Prostate gland (tissue), 2 donors: Measurements from ENCODE around the gene TRIM77. TPM values are rescaled to one million over a fixed set of nuclear protein-coding genes. Genes with fewer than 3 reads are reported as not detected.
"Not testable (repeated sequence)": the region's sequence is repeated elsewhere in the genome, so short reads cannot be mapped to it uniquely, and the experiment has no call there.

ENCODE experiments used
- DNase-seq: peaks from one replicate; pipeline ENCODE4 v3.0.0-alpha.2; 2019; ENCODE audit warnings: low spot score
- H3K27ac ChIP-seq, 2 donors: fragments of 200-600 bp; sonication (generic); 2 replicates each; pipeline ENCODE4 v1.5.1; 2017 to 2019
- H3K27me3 ChIP-seq: fragments of 200-600 bp; sonication (generic); replicated peaks from 2 replicates; pipeline ENCODE4 v1.5.1; 2019; ENCODE audit not compliant: insufficient read depth
- H3K36me3 ChIP-seq, 2 donors: fragments of 200-600 bp; sonication (generic); 1 replicate in 1 of 2; 2 replicates in 1 of 2; pipeline versions ENCODE4 v1.5.1 to v1.8.1; 2017 to 2019
- H3K4me1 ChIP-seq: fragments of 200-600 bp; sonication (generic); replicated peaks from 2 replicates; pipeline ENCODE4 v1.5.1; 2019
- H3K4me3 ChIP-seq, 2 donors: fragments of 200-600 bp; sonication (generic); 2 replicates each; pipeline ENCODE4 v1.5.1; 2017 to 2019
- H3K9me3 ChIP-seq: fragments of 200-600 bp; sonication (generic); 2 replicates; pipeline ENCODE4 v1.5.1; 2017
- POLR2A ChIP-seq: fragments of 450-650 bp; IDR thresholded peaks from one replicate; pipeline ENCODE4 v1.6.1; 2016; ENCODE audit warnings: antibody characterized with exemption, mild to moderate bottlenecking
- POLR2AphosphoS5 ChIP-seq: sonication (generic); formaldehyde crosslinking; IDR thresholded peaks from one replicate; pipeline ENCODE4 v1.6.1; 2017; ENCODE audit warnings: antibody characterized with exemption
- WGBS: methylation state at CpG from one replicate; pipeline ENCODE4 v1.1.5; 2018; 5-methylcytosine and 5-hydroxymethylcytosine counted together
- intact Hi-C: fragments of 100-400 bp; cut with DNase I; formaldehyde crosslinking; loops from one replicate; pipeline ENCODE4 v1.14.2; 2022
- total RNA-seq, 2 donors: library from RNA; depleted of rRNA; stranded (reverse); fragments of >200 nt; gene quantifications; one replicate each; pipeline ENCODE4 v1.1.0, GENCODE V29; 2016
- TF ChIP-seq, protein P1 (sequence below), 4 experiments: fragments of 200-600 bp in 2 of 4; fragments of 450-650 bp in 2 of 4; sonication (generic) in 2 of 4; IDR thresholded peaks; 1 replicate in 3 of 4; 2 replicates in 1 of 4; pipeline ENCODE4 v1.5.1; 2016 to 2019; ENCODE audit warnings: antibody characterized with exemption in 4 of 4, mild to moderate bottlenecking in 2 of 4, moderate library complexity in 2 of 4

Gene TRIM77, protein sequence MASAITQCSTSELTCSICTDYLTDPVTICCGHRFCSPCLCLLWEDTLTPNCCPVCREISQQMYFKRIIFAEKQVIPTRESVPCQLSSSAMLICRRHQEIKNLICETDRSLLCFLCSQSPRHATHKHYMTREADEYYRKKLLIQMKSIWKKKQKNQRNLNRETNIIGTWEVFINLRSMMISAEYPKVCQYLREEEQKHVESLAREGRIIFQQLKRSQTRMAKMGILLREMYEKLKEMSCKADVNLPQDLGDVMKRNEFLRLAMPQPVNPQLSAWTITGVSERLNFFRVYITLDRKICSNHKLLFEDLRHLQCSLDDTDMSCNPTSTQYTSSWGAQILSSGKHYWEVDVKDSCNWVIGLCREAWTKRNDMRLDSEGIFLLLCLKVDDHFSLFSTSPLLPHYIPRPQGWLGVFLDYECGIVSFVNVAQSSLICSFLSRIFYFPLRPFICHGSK
- total RNA-seq: not detected

DNA sequence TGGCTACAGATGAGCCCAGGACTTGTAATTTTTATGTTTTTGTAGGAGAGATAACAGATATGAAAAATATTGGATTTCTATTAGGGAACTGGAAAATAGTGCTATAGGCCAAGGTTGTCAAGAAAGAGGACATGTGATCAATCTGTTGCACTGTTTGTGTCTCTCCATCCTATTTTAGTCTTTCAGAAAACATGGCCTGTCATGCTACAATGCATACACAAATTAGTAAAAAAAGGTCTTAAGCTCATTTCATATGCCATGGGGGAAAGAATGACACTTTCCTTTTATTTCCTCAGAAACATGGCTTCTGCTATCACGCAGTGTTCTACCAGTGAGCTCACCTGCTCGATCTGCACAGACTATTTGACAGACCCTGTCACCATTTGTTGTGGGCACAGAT, at the start of gene TRIM77:
TSS of gene TRIM77 (plus strand) at position 301 of the 400 bp plus-strand sequence. CDS start at position 301, 0 bp downstream.
- H3K4me1 ChIP-seq, H3K27ac ChIP-seq, intact Hi-C loops, H3K4me3 ChIP-seq, H3K9me3 ChIP-seq, DNase-seq, H3K27me3 ChIP-seq, H3K36me3 ChIP-seq: not testable (repeated sequence)
- 91% methylated on average over 2 of the region's 2 CpGs for whole genome bisulfite sequencing

DNA sequence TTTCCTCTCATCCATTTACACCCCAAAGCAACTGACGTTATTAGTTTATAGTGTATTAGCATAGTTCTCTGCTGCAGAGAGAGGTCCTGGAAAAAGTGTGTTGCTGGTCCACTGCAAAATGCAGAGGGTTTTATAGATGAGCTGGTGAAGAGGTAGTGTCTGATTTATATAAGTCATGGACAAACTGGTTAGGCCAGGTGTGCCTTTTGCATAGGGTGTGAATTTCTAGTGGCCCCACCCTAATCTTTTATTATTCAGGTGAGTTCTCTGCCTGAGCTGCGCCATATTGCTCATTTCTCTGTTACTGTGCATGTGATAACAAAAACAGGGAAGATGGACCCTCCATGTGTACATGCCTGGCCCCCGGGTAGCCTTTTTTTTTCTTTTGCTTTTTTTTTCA, 43.1 kb upstream of the TRIM77 start:
- no peaks in the 10 kb centered on the region for H3K4me1 ChIP-seq
- no peaks in the 10 kb centered on the region for H3K9me3 ChIP-seq
- no peaks in the 10 kb centered on the region for H3K36me3 ChIP-seq
- H3K4me3 ChIP-seq: no peak overlapping the region
- intact Hi-C loops: no loop called here
- WGBS: 59% methylated on average over 3 of the region's 3 CpGs
- TF ChIP-seq POLR2AphosphoS5: no peak
- TF ChIP-seq, protein P1, sequence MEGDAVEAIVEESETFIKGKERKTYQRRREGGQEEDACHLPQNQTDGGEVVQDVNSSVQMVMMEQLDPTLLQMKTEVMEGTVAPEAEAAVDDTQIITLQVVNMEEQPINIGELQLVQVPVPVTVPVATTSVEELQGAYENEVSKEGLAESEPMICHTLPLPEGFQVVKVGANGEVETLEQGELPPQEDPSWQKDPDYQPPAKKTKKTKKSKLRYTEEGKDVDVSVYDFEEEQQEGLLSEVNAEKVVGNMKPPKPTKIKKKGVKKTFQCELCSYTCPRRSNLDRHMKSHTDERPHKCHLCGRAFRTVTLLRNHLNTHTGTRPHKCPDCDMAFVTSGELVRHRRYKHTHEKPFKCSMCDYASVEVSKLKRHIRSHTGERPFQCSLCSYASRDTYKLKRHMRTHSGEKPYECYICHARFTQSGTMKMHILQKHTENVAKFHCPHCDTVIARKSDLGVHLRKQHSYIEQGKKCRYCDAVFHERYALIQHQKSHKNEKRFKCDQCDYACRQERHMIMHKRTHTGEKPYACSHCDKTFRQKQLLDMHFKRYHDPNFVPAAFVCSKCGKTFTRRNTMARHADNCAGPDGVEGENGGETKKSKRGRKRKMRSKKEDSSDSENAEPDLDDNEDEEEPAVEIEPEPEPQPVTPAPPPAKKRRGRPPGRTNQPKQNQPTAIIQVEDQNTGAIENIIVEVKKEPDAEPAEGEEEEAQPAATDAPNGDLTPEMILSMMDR (IDR thresholded peaks at IDR 0.05): no peak
- TF ChIP-seq POLR2A: no peak
- H3K27me3 ChIP-seq: no peaks in the 10 kb centered on the region
- DNase-seq: peak; percentile 9
- no peak overlapping the region for H3K27ac ChIP-seq

DNA sequence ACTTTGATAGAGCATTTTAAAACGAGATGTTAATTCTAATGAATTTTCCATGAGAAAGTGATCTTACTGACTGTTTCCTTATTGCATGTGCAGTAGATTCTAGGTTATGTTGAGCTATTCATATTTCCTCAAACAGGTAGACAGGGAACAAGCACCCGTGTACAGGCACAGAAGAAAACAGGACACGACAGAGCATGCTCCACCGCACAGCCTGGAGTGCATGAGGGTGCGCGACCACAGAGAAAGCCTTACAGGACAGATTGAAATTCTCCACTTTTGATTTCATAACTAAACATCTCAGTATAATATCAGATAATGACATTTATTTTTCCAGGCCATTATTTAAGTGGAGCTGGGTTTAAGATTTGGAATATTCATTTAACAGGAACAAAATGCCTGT, 41.9 kb upstream of the TRIM77 start:
- not testable (repeated sequence) for H3K4me3 ChIP-seq, H3K36me3 ChIP-seq

DNA sequence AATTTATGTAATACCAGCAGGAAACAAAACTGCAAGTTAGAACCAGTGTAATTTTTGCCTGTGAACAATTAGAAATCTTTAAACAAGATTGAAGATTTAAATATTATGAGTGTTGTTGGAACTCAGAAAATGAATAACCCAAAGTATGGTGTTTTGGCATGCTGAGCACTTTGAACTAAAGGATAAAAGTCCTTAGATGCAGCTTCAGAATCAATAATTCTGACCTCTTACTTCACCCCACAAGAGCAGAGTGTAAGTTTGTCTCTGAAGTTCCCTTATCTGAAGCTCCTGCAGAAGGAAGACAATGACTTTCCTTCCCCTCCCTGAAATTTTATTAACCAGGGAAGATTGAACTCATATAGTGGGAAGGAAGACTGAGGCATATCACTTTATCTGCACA, 40.5 kb upstream of the TRIM77 start:
- H3K4me3 ChIP-seq, H3K4me1 ChIP-seq, H3K27ac ChIP-seq, DNase-seq, H3K9me3 ChIP-seq, H3K36me3 ChIP-seq, intact Hi-C loops, H3K27me3 ChIP-seq: not testable (repeated sequence)

More for the DNA sequence above, 41.9 kb upstream of the TRIM77 start:
- DNase-seq, intact Hi-C loops, H3K9me3 ChIP-seq, H3K4me1 ChIP-seq, H3K27ac ChIP-seq, H3K27me3 ChIP-seq: not testable (repeated sequence)
- WGBS: 67% methylated on average over 6 of the region's 6 CpGs

DNA sequence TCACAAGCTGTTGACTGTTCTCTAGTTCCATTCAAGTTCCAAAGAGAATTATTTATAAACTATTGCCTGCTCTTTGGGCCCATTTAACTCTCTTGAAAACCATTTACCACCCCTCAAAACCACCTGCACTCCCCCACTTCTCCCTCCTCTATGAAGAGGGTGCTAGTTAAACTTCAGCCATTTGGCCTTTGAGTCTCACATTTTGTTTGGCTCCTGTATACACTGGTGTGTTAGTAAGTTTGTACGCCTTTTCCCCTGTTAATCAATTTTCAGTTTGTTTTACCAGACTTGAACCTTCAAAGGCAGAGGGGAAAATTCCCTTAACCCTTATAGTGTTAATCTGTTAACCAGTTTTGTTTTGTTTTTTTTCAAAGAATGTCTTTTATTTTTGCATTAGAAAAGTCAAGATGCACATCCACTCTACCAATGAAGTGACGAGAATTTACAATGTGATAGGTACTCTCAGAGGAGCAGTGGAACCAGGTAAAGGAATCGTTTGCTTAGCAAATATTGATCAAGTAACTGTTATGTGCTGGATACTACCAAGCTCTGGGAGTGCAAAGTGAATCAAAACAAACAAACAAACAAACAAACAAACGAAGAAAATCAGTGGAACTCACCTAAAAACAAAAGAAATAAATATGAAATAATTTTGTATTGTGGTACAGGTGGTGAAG, 40.0 kb upstream of the TRIM77 start:
- H3K27ac ChIP-seq, H3K9me3 ChIP-seq, intact Hi-C loops, DNase-seq, H3K4me1 ChIP-seq, H3K4me3 ChIP-seq, H3K27me3 ChIP-seq, H3K36me3 ChIP-seq: not testable (repeated sequence)
- WGBS: 56% methylated on average over 4 of the region's 4 CpGs

DNA sequence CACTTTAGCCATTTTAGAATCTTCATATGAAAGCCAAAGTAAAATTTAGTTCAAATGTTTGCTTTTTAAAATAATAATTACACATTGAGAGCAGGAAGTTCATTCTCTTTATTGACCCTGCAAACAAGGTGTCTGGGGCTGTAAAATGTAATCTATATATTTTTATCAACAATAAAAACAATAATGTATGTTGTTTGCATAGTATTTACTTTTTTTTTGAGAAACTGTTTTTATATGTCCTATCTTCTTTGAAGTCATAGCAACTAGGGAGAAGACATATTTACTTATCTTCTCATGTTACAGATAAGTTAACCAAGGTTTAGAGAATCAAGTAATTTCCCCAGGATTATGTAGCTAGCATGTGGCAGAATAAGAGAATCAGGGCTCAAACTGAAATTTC, 37.6 kb upstream of the TRIM77 start:
- H3K4me3 ChIP-seq, H3K27me3 ChIP-seq, H3K4me1 ChIP-seq, intact Hi-C loops, H3K9me3 ChIP-seq, DNase-seq, H3K27ac ChIP-seq, H3K36me3 ChIP-seq: not testable (repeated sequence)

DNA sequence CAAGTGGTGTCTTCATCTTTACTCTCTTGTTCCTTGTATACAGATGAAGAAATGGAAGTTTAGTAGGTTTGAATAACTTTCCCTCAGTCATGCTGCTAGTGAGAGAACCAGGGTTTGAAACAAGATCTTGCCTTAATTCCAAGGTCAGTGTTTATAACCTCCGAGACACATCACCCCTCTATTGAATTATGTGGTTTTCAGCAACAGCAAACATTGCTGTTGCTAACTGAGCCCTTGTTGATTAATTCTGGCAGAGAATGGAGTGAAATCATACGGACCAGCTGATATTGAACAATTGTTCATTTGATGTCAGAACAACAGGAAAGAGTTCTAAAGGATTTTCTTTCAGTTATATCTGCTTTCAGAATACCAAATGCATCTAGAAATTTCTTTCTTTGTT, 36.7 kb upstream of the TRIM77 start:
- H3K4me3 ChIP-seq, DNase-seq, intact Hi-C loops, H3K27me3 ChIP-seq, H3K36me3 ChIP-seq, H3K4me1 ChIP-seq, H3K9me3 ChIP-seq, H3K27ac ChIP-seq: not testable (repeated sequence)
- WGBS: 58% methylated on average over 2 of the region's 2 CpGs

DNA sequence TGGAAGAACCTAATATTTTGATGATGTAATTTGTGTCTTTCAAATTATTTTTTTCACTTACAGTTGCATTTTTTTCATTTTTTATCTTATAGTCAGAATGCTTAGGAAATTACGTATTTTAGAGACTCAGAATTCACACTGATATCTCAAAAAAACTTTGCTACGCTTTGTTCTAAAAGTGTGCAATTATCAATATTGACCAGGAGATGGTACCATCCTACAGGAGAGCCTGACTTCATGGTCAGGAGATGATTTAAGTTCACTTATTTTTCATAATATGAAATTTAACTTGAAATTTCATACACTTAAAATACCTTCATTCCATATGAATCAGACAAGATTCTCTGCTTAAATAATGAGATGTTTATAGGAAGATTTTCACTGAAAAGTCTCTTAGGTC, 34.7 kb upstream of the TRIM77 start:
- H3K27ac ChIP-seq, H3K4me1 ChIP-seq, DNase-seq, intact Hi-C loops, H3K27me3 ChIP-seq, H3K36me3 ChIP-seq, H3K4me3 ChIP-seq, H3K9me3 ChIP-seq: not testable (repeated sequence)
- TF ChIP-seq, protein P1 (IDR thresholded peaks at IDR 0.05): peak in 1 of 4 experiments; percentile 29
- WGBS: 30% methylated on average over 2 of the region's 2 CpGs

DNA sequence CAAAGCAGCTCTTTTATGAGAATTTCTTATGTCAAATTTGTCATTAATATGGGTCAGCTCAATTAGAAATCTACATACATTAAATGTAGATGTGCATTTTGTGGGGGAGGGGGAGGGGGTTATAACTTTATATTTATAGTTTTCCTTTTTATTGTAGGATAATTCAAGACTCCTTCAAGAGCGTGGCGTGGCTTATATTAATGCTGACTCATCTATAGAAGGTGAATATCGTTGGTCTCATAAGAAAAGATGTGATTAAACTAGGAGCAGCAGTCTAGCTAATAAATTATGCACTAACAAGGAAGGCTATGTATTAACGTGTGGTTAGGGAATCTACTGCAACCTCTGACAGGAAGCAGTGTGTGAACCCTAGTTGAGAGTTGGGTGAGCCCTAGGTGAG, 34.2 kb upstream of the TRIM77 start:
- H3K4me1 ChIP-seq, H3K36me3 ChIP-seq, H3K4me3 ChIP-seq, H3K9me3 ChIP-seq, H3K27ac ChIP-seq, H3K27me3 ChIP-seq, DNase-seq, intact Hi-C loops: not testable (repeated sequence)
- 28% methylated on average over 4 of the region's 4 CpGs for WGBS

DNA sequence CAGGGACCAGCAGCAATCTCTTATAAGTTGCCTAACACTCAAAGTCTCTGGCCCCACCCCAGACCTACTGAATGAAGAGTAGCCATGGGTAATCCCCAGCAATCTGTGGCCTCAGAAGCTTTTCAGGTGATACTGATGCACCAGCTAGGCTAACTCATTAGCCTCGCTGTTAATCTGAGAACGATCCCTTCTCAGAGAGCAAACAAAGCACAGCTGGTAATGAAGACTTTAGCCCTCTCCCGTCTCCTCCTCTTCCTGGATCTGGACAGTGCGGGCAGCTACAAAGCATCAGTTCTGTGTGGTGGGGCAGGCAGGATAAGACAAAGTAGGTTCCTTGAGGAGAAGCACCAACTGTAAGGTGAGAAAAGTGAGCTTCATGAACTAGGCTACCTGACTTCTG, 3.0 kb upstream of the TRIM77 start:
- H3K9me3 ChIP-seq, DNase-seq, intact Hi-C loops, H3K36me3 ChIP-seq, H3K27ac ChIP-seq, H3K4me3 ChIP-seq, H3K4me1 ChIP-seq, H3K27me3 ChIP-seq: not testable (repeated sequence)
- WGBS: 40% methylated on average over 4 of the region's 4 CpGs
